GM12801 (cell line): ENCODE data around the gene RALGAPA2.

Source experiments
- CTCF ChIP-seq: IDR thresholded peaks from one replicate; pipeline ENCODE4 v1.5.1; 2011; ENCODE audit warnings: control low read depth; ENCODE audit not compliant: insufficient read length; ENCODE audit errors: extremely low read depth

RALGAPA2 gene

GRCh38 chr20:20525214-20525613 lies 187.2 kb downstream of the RALGAPA2 start:
- TF ChIP-seq CTCF: no peak

- TF ChIP-seq CTCF: no peak
Measured at GRCh38 chr20:20524756-20525155, 187.7 kb downstream of the RALGAPA2 start.

GRCh38 chr20:20521736-20522135 lies 190.7 kb downstream of the RALGAPA2 start:
- no peak for TF ChIP-seq CTCF

- no peak for TF ChIP-seq CTCF
Measured at GRCh38 chr20:20520776-20521175, 191.7 kb downstream of the RALGAPA2 start.

GRCh38 chr20:20519269-20519668 lies 193.2 kb downstream of the RALGAPA2 start:
- no peak for TF ChIP-seq CTCF

- no peak for TF ChIP-seq CTCF
Measured at GRCh38 chr20:20518263-20518662, 194.2 kb downstream of the RALGAPA2 start.

- TF ChIP-seq CTCF: no peak
Measured at GRCh38 chr20:20517296-20517695, 195.1 kb downstream of the RALGAPA2 start.

GRCh38 chr20:20513720-20514119 lies 198.7 kb downstream of the RALGAPA2 start:
- no peak for TF ChIP-seq CTCF
